ENCODE data around the gene OSBP.
A peak's percentile ranks its signal among the peaks of the same experiment; 100 is the strongest.
"Not testable (repeated sequence)": the region's sequence is repeated elsewhere in the genome, so short reads cannot be mapped to it uniquely, and the experiment has no call there.

Gene OSBP

DNA sequence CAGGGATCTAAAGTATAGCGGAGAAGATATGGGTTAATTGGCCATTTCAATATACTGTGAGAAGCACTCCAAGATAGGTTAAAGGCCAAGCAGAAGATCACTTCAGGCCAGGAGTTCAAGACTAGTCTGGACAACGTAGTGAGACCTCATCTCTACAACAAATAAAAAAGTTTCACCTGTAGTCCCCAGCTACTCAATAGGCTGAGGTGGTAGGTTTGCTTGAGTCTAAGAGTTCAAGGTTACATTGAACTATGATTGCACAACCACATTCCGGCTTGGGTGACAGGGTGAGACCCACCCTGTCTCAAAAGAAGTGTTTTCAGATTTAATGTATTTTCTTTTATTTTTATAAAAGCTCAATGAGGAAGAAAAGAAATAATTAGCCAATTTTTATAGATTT, 27.8 kb upstream of the OSBP start:
- H3K27ac ChIP-seq, result no peak overlapping the region
- TF ChIP-seq, protein P1, sequence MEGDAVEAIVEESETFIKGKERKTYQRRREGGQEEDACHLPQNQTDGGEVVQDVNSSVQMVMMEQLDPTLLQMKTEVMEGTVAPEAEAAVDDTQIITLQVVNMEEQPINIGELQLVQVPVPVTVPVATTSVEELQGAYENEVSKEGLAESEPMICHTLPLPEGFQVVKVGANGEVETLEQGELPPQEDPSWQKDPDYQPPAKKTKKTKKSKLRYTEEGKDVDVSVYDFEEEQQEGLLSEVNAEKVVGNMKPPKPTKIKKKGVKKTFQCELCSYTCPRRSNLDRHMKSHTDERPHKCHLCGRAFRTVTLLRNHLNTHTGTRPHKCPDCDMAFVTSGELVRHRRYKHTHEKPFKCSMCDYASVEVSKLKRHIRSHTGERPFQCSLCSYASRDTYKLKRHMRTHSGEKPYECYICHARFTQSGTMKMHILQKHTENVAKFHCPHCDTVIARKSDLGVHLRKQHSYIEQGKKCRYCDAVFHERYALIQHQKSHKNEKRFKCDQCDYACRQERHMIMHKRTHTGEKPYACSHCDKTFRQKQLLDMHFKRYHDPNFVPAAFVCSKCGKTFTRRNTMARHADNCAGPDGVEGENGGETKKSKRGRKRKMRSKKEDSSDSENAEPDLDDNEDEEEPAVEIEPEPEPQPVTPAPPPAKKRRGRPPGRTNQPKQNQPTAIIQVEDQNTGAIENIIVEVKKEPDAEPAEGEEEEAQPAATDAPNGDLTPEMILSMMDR (conservative IDR thresholded peaks at IDR 0.05), result no peak

GRCh38 chr11:59641156-59641555, 25.6 kb upstream of the OSBP start:
- TF ChIP-seq, protein P1 (conservative IDR thresholded peaks at IDR 0.05), result no peak
- no peak overlapping the region for H3K27ac ChIP-seq

GRCh38 chr11:59630493-59630892, 14.9 kb upstream of the OSBP start:
- TF ChIP-seq, protein P1 (conservative IDR thresholded peaks at IDR 0.05), result no peak
- H3K27ac ChIP-seq, result no peak overlapping the region

GRCh38 chr11:59629996-59630395, 14.4 kb upstream of the OSBP start:
- TF ChIP-seq, protein P1 (conservative IDR thresholded peaks at IDR 0.05), result no peak
- no peak overlapping the region for H3K27ac ChIP-seq

GRCh38 chr11:59626969-59627368, 11.4 kb upstream of the OSBP start:
- H3K27ac ChIP-seq, result not testable (repeated sequence)

DNA sequence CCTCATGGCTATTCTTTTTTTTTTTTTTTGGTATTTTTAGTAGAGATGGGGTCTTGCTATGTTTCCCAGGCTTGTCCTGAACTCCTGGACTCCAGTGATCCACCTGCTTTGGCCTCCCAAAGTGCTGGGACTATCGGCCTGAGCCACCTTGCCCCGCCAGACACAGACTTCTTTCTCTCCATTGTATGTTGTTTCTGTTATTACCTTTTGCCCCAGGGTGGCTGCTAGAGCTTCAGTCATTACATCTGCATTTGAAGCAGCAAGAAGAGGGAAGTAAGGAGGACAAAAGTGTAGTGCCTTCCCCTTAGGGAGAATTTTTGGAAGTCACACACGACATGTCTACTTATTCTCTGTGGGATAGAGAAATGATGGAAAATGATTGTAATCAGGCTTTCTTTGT, 10.1 kb upstream of the OSBP start:
- no peak overlapping the region for H3K27ac ChIP-seq
- TF ChIP-seq, protein P1 (conservative IDR thresholded peaks at IDR 0.05), result no peak

- TF ChIP-seq, protein P1 (conservative IDR thresholded peaks at IDR 0.05), result no peak
Measured at GRCh38 chr11:59617876-59618275, 2.3 kb upstream of the OSBP start.

GRCh38 chr11:59616396-59616982, 915 bp upstream of the OSBP start:
- peak overlapping the region; percentile 95 for H3K27ac ChIP-seq
- TF ChIP-seq, protein P1 (conservative IDR thresholded peaks at IDR 0.05), result no peak

More at GRCh38 chr11:59617876-59618275, 2.3 kb upstream of the OSBP start:
- H3K27ac ChIP-seq, result peak overlapping the region; percentile 95
